ENCODE measurements around the gene C1orf94.

The C1orf94 gene

DNA sequence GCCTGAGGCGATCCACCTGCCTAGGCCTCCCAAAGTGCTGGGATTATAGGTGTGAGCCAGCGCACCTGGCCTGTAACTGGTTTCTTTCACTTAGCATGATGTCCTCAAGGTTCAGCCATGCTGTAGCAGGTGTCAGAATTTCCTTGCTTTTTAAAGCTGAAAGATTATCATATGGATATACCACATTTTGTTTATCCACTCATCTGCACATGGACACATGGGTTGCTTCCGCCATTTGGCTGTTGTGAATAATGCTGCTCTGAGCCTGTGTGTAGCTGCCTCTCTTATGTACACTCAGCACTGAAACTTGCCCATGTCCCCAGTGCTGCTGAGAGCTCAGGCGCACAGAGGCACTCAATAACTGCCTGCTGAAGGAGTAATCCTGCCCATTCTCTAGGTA, 23.5 kb upstream of the C1orf94 start:
- Histone ChIP-seq H3K27me3 (ENCODE audit: low read length) (no peaks in the 10 kb centered on the region), H3K9me3 (ENCODE audit: insufficient read depth, low read length) (no peaks in the 10 kb centered on the region), H3F3A (ENCODE audit: insufficient read depth) (no peaks in the 10 kb centered on the region), H3K27ac (ENCODE audit: low read depth, low read length) (no peak overlapping the region), H3K4me3 (ENCODE audit: insufficient read depth, low read length, poor library complexity, severe bottlenecking) (no peak overlapping the region), H2AFZ (ENCODE audit: low read depth, low read length, severe bottlenecking) (no peak overlapping the region), H4K20me1 (ENCODE audit: low read depth, low read length) (no peaks in the 10 kb centered on the region), H3K9ac (ENCODE audit: low read length) (no peak overlapping the region), H3K4me2 (ENCODE audit: low read depth, low read length, poor library complexity, severe bottlenecking) (no peak overlapping the region), H3K36me3 (ENCODE audit: low read length) (no peaks in the 10 kb centered on the region), H3K79me2 (ENCODE audit: insufficient read depth, low read length) (no peaks in the 10 kb centered on the region), H3K9me2 (replicated peaks; ENCODE audit: insufficient read depth, low read length) (no peaks in the 10 kb centered on the region)
- no peak for TF ChIP-seq EZH2phosphoT487 (conservative IDR thresholded peaks at IDR 0.05; ENCODE audit: low read length)
- TF ChIP-seq, protein P1, sequence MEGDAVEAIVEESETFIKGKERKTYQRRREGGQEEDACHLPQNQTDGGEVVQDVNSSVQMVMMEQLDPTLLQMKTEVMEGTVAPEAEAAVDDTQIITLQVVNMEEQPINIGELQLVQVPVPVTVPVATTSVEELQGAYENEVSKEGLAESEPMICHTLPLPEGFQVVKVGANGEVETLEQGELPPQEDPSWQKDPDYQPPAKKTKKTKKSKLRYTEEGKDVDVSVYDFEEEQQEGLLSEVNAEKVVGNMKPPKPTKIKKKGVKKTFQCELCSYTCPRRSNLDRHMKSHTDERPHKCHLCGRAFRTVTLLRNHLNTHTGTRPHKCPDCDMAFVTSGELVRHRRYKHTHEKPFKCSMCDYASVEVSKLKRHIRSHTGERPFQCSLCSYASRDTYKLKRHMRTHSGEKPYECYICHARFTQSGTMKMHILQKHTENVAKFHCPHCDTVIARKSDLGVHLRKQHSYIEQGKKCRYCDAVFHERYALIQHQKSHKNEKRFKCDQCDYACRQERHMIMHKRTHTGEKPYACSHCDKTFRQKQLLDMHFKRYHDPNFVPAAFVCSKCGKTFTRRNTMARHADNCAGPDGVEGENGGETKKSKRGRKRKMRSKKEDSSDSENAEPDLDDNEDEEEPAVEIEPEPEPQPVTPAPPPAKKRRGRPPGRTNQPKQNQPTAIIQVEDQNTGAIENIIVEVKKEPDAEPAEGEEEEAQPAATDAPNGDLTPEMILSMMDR (IDR thresholded peaks at IDR 0.05; ENCODE audit: insufficient read depth, low read length, poor library complexity, severe bottlenecking), result no peak

DNA sequence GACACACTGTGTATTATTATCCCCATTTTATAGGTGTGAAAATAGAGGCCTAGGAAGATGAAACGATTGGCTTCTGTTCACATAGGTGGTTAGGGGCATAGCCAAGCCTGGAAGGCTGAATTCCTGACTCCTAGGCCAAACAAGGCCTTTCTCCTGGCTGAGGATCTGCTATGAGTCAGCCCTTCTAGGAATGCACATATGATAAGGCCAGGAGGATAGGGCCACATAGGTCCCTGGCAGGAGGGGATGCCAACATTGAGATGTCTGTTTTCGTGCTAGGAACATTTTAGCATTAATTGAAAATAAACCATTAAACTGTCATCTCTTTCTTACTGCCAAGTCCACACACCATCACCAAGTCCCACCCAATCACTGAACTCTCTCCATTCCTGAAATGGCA, 20.8 kb upstream of the C1orf94 start:
- Histone ChIP-seq H3K4me3 (ENCODE audit: insufficient read depth, low read length, poor library complexity, severe bottlenecking) (no peak overlapping the region), H3K27me3 (ENCODE audit: low read length) (no peaks in the 10 kb centered on the region), H3F3A (ENCODE audit: insufficient read depth) (no peaks in the 10 kb centered on the region), H3K9ac (ENCODE audit: low read length) (no peak overlapping the region), H3K27ac (ENCODE audit: low read depth, low read length) (no peak overlapping the region), H3K36me3 (ENCODE audit: low read length) (no peaks in the 10 kb centered on the region), H3K9me2 (replicated peaks; ENCODE audit: insufficient read depth, low read length) (no peaks in the 10 kb centered on the region), H3K79me2 (ENCODE audit: insufficient read depth, low read length) (no peaks in the 10 kb centered on the region), H2AFZ (ENCODE audit: low read depth, low read length, severe bottlenecking) (no peak overlapping the region), H4K20me1 (ENCODE audit: low read depth, low read length) (no peaks in the 10 kb centered on the region), H3K4me2 (ENCODE audit: low read depth, low read length, poor library complexity, severe bottlenecking) (no peak overlapping the region), H3K9me3 (ENCODE audit: insufficient read depth, low read length) (no peaks in the 10 kb centered on the region)
- TF ChIP-seq EZH2phosphoT487 (conservative IDR thresholded peaks at IDR 0.05; ENCODE audit: low read length), result no peak

DNA sequence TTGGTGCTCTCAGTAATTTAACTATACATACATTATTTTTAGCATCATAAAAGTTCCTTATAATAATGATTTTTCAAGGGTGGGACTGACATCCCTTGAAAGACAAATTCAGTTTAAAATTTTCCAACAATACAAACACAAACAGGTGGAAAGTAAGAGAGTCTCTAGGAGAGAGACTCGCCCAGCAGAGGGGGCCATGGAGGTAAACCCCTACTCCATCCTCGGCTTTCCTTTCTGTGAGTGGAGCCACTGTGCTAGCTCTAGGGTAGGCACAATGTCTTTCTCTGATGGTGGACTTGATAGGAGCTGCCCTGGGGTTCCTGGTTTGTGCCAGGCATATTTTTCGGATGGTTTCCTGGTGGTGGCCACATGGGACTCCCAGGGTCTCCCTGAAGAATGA, 20.0 kb upstream of the C1orf94 start:
- H3K9me2 ChIP-seq (replicated peaks; ENCODE audit: insufficient read depth, low read length), result no peaks in the 10 kb centered on the region
- H4K20me1 ChIP-seq (ENCODE audit: low read depth, low read length), result no peaks in the 10 kb centered on the region
- H3K9ac ChIP-seq (ENCODE audit: low read length), result no peak overlapping the region
- H3K9me3 ChIP-seq (ENCODE audit: insufficient read depth, low read length), result no peaks in the 10 kb centered on the region
- H3K79me2 ChIP-seq (ENCODE audit: insufficient read depth, low read length), result no peaks in the 10 kb centered on the region
- no peak overlapping the region for H3K4me3 ChIP-seq (ENCODE audit: insufficient read depth, low read length, poor library complexity, severe bottlenecking)
- H3K27me3 ChIP-seq (ENCODE audit: low read length), result no peaks in the 10 kb centered on the region
- no peak overlapping the region for H3K27ac ChIP-seq (ENCODE audit: low read depth, low read length)
- H3K36me3 ChIP-seq (ENCODE audit: low read length), result no peaks in the 10 kb centered on the region
- no peak overlapping the region for H3K4me2 ChIP-seq (ENCODE audit: low read depth, low read length, poor library complexity, severe bottlenecking)
- no peaks in the 10 kb centered on the region for H3F3A ChIP-seq (ENCODE audit: insufficient read depth)
- H2AFZ ChIP-seq (ENCODE audit: low read depth, low read length, severe bottlenecking), result no peak overlapping the region
- TF ChIP-seq, protein P1 (IDR thresholded peaks at IDR 0.05; ENCODE audit: insufficient read depth, low read length, poor library complexity, severe bottlenecking), result no peak
- TF ChIP-seq EZH2phosphoT487 (conservative IDR thresholded peaks at IDR 0.05; ENCODE audit: low read length), result no peak

DNA sequence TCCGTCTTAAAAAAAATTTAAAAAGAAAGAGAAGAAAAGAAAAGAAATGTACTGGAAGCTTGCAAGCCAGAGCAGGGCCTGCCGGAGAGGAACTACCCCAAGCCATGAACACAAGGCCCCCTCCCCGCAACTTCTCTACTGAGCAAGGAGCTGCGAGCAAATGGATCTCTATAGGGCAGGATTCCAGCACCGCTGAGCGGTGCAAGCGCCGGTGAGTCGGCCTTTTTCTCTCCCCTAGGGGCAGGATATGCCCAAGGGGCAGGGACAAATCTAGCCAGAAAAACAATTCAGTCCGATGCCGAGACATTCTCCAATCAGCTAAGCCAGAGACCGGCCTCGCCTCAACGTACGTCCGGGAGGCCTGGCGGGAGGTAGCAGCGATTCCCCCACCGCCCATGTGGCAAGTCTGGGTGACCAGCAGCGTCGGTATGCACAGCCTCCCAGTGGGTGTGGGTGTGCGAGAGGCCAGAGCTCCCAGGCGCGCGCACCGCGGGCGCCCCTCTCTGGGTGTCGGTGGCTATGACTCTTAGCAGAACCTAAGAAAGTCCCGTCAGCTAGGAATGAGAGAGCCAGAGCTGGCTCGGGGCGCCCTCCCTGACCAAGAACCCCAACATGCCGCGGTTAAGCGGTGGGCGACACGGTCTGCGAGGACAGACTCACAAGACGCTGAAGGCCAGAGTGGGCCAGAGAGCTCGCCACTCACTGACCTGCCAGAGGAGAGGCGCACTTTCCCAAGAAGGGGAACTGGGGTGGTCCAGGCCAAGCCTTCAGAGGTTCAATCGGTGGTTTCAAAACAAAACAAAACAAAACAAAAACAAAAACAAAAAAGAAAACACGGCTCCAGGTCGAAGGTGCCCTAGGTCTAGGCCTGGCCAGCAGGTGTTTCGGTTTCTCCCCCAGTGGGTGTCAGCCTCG, 13.6 kb upstream of the C1orf94 start:
- no peaks in the 10 kb centered on the region for H3F3A ChIP-seq (ENCODE audit: insufficient read depth)
- H3K9me2 ChIP-seq (replicated peaks; ENCODE audit: insufficient read depth, low read length), result no peaks in the 10 kb centered on the region
- H3K4me3 ChIP-seq (ENCODE audit: insufficient read depth, low read length, poor library complexity, severe bottlenecking), result no peak overlapping the region
- H3K27me3 ChIP-seq (ENCODE audit: low read length), result no peaks in the 10 kb centered on the region
- no peak overlapping the region for H3K27ac ChIP-seq (ENCODE audit: low read depth, low read length)
- TF ChIP-seq, protein P1 (IDR thresholded peaks at IDR 0.05; ENCODE audit: insufficient read depth, low read length, poor library complexity, severe bottlenecking), result no peak
- no peak for TF ChIP-seq EZH2phosphoT487 (conservative IDR thresholded peaks at IDR 0.05; ENCODE audit: low read length)
- no peaks in the 10 kb centered on the region for H4K20me1 ChIP-seq (ENCODE audit: low read depth, low read length)
- H3K9ac ChIP-seq (ENCODE audit: low read length), result no peak overlapping the region
- H3K9me3 ChIP-seq (ENCODE audit: insufficient read depth, low read length), result no peaks in the 10 kb centered on the region
- H2AFZ ChIP-seq (ENCODE audit: low read depth, low read length, severe bottlenecking), result no peak overlapping the region
- H3K79me2 ChIP-seq (ENCODE audit: insufficient read depth, low read length), result no peaks in the 10 kb centered on the region
- no peaks in the 10 kb centered on the region for H3K36me3 ChIP-seq (ENCODE audit: low read length)
- no peak overlapping the region for H3K4me2 ChIP-seq (ENCODE audit: low read depth, low read length, poor library complexity, severe bottlenecking)
